ENCODE results near the gene INO80E.

The INO80E gene

DNA sequence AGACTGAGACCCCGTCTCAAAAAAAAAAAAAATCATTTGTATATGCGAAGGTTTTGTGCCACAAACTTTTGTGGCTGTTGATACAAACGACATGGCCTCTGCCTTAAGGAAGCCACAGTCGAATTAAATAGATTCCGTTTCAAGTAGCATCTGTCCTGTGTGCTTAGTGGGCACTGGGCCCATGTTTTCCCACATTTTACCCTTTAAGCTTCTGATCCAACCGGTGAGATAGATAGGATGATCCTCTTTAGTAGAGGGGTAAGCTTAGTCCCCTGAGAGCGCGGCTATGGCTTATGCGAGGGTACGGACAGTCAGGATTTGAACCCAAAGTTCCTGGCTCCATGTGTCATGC, 34.9 kb upstream of the INO80E start:
- H2AFZ ChIP-seq (ENCODE audit: low read depth, low read length): no peak overlapping the region

DNA sequence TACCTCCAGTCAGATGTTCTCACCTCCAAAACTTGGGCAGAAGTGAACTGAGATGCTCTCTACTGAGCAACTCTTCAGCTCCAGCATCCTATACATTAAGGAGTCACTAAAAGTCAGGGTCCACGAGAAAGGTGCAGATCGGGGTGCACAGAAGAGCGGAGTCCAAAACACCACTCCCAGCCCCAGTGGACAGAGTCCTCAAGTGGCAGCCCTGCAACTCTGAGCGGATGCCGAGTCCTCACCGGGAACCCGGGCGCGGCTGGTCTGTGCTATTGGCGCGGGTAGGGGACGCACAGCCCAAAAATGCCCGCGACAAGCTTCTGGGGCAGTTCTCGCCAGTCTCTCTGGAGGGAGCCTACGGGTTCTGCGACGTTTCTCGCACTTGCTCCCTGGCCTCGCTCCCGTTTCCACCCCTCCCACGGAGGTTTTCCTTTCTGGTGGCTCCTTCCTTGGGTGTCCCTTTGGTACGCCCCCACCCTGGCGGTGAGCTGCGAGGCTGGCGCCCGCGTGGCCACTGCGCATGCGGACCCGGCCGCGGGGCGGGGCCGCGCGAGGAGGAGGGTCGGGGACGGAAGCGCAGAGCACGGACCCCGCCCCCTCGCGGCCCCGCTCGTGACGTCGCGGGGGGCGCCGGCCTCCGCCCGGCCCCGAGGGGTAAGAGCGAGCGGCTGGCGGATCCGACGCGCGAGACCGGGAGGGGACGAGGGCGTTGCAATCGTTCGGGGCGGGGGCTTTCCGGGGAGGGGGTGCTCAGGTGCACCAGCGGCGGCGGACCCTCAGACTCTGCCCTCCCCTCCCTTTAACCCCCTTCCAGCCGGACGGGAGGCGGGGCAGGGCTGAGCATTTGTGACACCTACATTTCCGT, 34.3 kb upstream of the INO80E start, which contains the start of gene TMEM219:
TSS of gene TMEM219 (plus strand) at position 601 of the 865 bp plus-strand sequence. CDS start 1,065 bp downstream, outside the sequence.
- Histone ChIP-seq H2BK120ac (ENCODE audit: low read depth, low read length) (peak within 1 kb of the TSS; percentile 68), H4K91ac (ENCODE audit: low read length) (peak within 1 kb of the TSS; percentile 85), H2BK15ac (ENCODE audit: low read depth, poor library complexity, severe bottlenecking) (peak within 1 kb of the TSS; percentile 83), H3K9ac (ENCODE audit: low read length) (peak within 1 kb of the TSS; percentile 97), H2BK12ac (ENCODE audit: low read length in 2 of 2) (peak within 1 kb of the TSS; percentile 12 to 33), H3K4me3 (ENCODE audit: insufficient read depth in 1 of 2, low read depth in 1 of 2, low read length in 2 of 2) (peak within 1 kb of the TSS; percentile 83 to 98), H2BK5ac (ENCODE audit: low read depth, low read length, poor library complexity, severe bottlenecking) (peak within 1 kb of the TSS; percentile 83), H3K9me3 (ENCODE audit: control insufficient read depth, low read length) (no peaks in the 10 kb centered on the region), H3K18ac (ENCODE audit: low read depth in 1 of 2, low read length in 2 of 2) (peak within 1 kb of the TSS; percentile 85 to 92), H3K14ac (ENCODE audit: low read length in 2 of 2) (peak within 1 kb of the TSS in 1 of 2 experiments; percentile 86), H3K4ac (ENCODE audit: low read depth in 1 of 2, low read length in 2 of 2) (peak within 1 kb of the TSS; percentile 65 to 94), H2AFZ (ENCODE audit: low read depth, low read length) (peak within 1 kb of the TSS; percentile 58), H3K23ac (ENCODE audit: low read length in 2 of 2) (peak within 1 kb of the TSS in 1 of 2 experiments; percentile 47), H3K27ac (ENCODE audit: low read length, poor library complexity, severe bottlenecking) (peak within 1 kb of the TSS; percentile 78), H3K36me3 (ENCODE audit: control insufficient read depth in 1 of 2, insufficient read depth in 2 of 2, low read depth in 1 of 2, low read length in 2 of 2) (peaks cover 4 to 18% of the 10 kb centered on the region in 2 experiments), H3K79me1 (replicated peaks; ENCODE audit: low read length, poor library complexity, severe bottlenecking) (peaks cover 15% of the 10 kb centered on the region), H3K4me1 (ENCODE audit: control insufficient read depth, insufficient read depth, low read depth, low read length) (peaks cover 11% of the 10 kb centered on the region), H3K4me2 (ENCODE audit: low read length, poor library complexity, severe bottlenecking) (peak within 1 kb of the TSS; percentile 73), H2AK5ac (ENCODE audit: low read length, severe bottlenecking) (peak within 1 kb of the TSS; percentile 81), H4K8ac (ENCODE audit: low read length) (peak within 1 kb of the TSS; percentile 97), H3K27me3 (ENCODE audit: control insufficient read depth in 1 of 2, insufficient read depth in 1 of 2, low read length in 2 of 2) (no peaks in the 10 kb centered on the region)
- 2% methylated on average over 56 of the region's 75 CpGs for WGBS
- peak; percentile 87 for DNase-seq

More for the DNA sequence above, 34.9 kb upstream of the INO80E start:
- H3K36me3 ChIP-seq (ENCODE audit: control insufficient read depth in 1 of 2, insufficient read depth in 2 of 2, low read depth in 1 of 2, low read length in 2 of 2): peaks cover 4 to 17% of the 10 kb centered on the region in 2 experiments
- no peak overlapping the region for H3K27ac ChIP-seq (ENCODE audit: low read length, poor library complexity, severe bottlenecking)
- H2BK5ac ChIP-seq (ENCODE audit: low read depth, low read length, poor library complexity, severe bottlenecking): no peak overlapping the region
- no peaks in the 10 kb centered on the region for H3K27me3 ChIP-seq (ENCODE audit: control insufficient read depth in 1 of 2, insufficient read depth in 1 of 2, low read length in 2 of 2)
- no peak overlapping the region for H3K23ac ChIP-seq (ENCODE audit: low read length in 2 of 2)
- H3K4me2 ChIP-seq (ENCODE audit: low read length, poor library complexity, severe bottlenecking): peak overlapping the region; percentile 73
- WGBS: 81% methylated on average over 10 of the region's 10 CpGs
- H4K91ac ChIP-seq (ENCODE audit: low read length): peak overlapping the region; percentile 85
- no peak for DNase-seq
- no peaks in the 10 kb centered on the region for H3K9me3 ChIP-seq (ENCODE audit: control insufficient read depth, low read length)
- H2BK12ac ChIP-seq (ENCODE audit: low read length in 2 of 2): no peak overlapping the region
- peaks cover 15% of the 10 kb centered on the region for H3K79me1 ChIP-seq (replicated peaks; ENCODE audit: low read length, poor library complexity, severe bottlenecking)
- peak overlapping the region; percentile 52 to 89 for H3K18ac ChIP-seq (ENCODE audit: low read depth in 1 of 2, low read length in 2 of 2)
- peak overlapping the region; percentile 68 for H2BK120ac ChIP-seq (ENCODE audit: low read depth, low read length)
- H3K4me3 ChIP-seq (ENCODE audit: insufficient read depth in 1 of 2, low read depth in 1 of 2, low read length in 2 of 2): peak overlapping the region in 1 of 2 experiments; percentile 98
- peak overlapping the region; percentile 97 for H4K8ac ChIP-seq (ENCODE audit: low read length)
- H2AK5ac ChIP-seq (ENCODE audit: low read length, severe bottlenecking): peak overlapping the region; percentile 81
- H2BK15ac ChIP-seq (ENCODE audit: low read depth, poor library complexity, severe bottlenecking): peak overlapping the region; percentile 67
- no peak overlapping the region for H3K4ac ChIP-seq (ENCODE audit: low read depth in 1 of 2, low read length in 2 of 2)
- no peak overlapping the region for H3K14ac ChIP-seq (ENCODE audit: low read length in 2 of 2)
- peaks cover 11% of the 10 kb centered on the region for H3K4me1 ChIP-seq (ENCODE audit: control insufficient read depth, insufficient read depth, low read depth, low read length)
- peak overlapping the region; percentile 97 for H3K9ac ChIP-seq (ENCODE audit: low read length)

DNA sequence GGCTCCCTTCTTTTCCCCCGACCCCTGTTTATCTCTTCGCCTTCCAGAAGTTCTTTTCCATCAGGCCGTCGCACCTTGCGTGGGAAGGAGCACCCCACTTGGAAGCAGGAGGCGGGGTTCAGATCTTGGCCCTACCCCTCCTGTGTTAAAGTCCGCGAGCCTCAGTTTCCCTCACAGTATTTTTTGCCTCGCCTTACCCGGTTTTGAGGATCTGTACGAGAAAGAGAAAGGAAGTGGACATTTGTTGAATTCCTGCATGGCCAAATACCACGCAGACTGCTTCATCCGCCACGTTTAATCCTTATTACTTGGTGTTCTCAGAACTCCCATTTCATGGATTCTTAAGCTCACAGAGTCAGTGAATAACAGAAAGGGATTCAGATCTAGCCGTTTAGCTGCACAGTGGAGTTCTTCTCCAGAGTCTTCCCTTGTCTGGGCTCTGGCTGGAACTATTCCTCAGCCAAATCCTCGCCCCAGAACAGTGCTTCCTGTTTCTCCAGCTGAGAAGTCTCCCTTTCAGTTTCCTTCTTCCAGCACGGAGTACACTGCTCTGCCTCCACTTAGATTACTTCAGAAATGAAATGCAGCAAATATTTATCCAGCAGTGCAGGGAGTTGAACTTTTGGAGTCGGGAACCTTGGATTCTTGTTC, 33.6 kb upstream of the INO80E start:
- Histone ChIP-seq H3K27me3 (ENCODE audit: control insufficient read depth in 1 of 2, insufficient read depth in 1 of 2, low read length in 2 of 2) (no peaks in the 10 kb centered on the region), H3K4me3 (ENCODE audit: insufficient read depth in 1 of 2, low read depth in 1 of 2, low read length in 2 of 2) (peak overlapping the region; percentile 83 to 98)
- WGBS: 20% methylated on average over 17 of the region's 18 CpGs

More for the DNA sequence above, 33.6 kb upstream of the INO80E start:
- Histone ChIP-seq H3K79me1 (replicated peaks; ENCODE audit: low read length, poor library complexity, severe bottlenecking) (peaks cover 18% of the 10 kb centered on the region), H3K9me3 (ENCODE audit: control insufficient read depth, low read length) (no peaks in the 10 kb centered on the region), H3K4me1 (ENCODE audit: control insufficient read depth, insufficient read depth, low read depth, low read length) (peaks cover 11% of the 10 kb centered on the region), H4K8ac (ENCODE audit: low read length) (peak overlapping the region; percentile 78), H2BK120ac (ENCODE audit: low read depth, low read length) (peak overlapping the region; percentile 11), H2AK5ac (ENCODE audit: low read length, severe bottlenecking) (peak overlapping the region; percentile 54), H3K18ac (ENCODE audit: low read depth in 1 of 2, low read length in 2 of 2) (peak overlapping the region; percentile 85 to 92), H3K23ac (ENCODE audit: low read length in 2 of 2) (peak overlapping the region in 1 of 2 experiments; percentile 47), H3K4ac (ENCODE audit: low read depth in 1 of 2, low read length in 2 of 2) (peak overlapping the region; percentile 65 to 94), H3K9ac (ENCODE audit: low read length) (peak overlapping the region; percentile 97), H2BK12ac (ENCODE audit: low read length in 2 of 2) (no peak overlapping the region), H3K14ac (ENCODE audit: low read length in 2 of 2) (peak overlapping the region in 1 of 2 experiments; percentile 86), H3K27ac (ENCODE audit: low read length, poor library complexity, severe bottlenecking) (peak overlapping the region; percentile 78), H2BK15ac (ENCODE audit: low read depth, poor library complexity, severe bottlenecking) (peak overlapping the region; percentile 83), H2AFZ (ENCODE audit: low read depth, low read length) (no peak overlapping the region), H4K91ac (ENCODE audit: low read length) (peak overlapping the region; percentile 30), H2BK5ac (ENCODE audit: low read depth, low read length, poor library complexity, severe bottlenecking) (peak overlapping the region; percentile 83), H3K4me2 (ENCODE audit: low read length, poor library complexity, severe bottlenecking) (peak overlapping the region; percentile 71), H3K36me3 (ENCODE audit: control insufficient read depth in 1 of 2, insufficient read depth in 2 of 2, low read depth in 1 of 2, low read length in 2 of 2) (peaks cover 7 to 23% of the 10 kb centered on the region in 2 experiments)
- DNase-seq: peak; percentile 68

Data from mesenchymal stem cell (in vitro differentiated cells and primary cell).